Thoracic aorta (tissue), 2 donors: ENCODE data around the gene PPFIA3. TPM values are rescaled to one million over a fixed set of nuclear protein-coding genes. Genes with fewer than 3 reads are reported as not detected.
A peak's percentile ranks its signal among the peaks of the same experiment; 100 is the strongest.
"Not testable (repeated sequence)": the region's sequence is repeated elsewhere in the genome, so short reads cannot be mapped to it uniquely, and the experiment has no call there.

ENCODE experiments used
- ATAC-seq: fragments of 150-250 bp; one replicate; pipeline ENCODE4 v1.8.0; 2017; ENCODE audit warnings: low read depth; ENCODE audit not compliant: insufficient number of reproducible peaks, low FRiP score
- DNase-seq: peaks from one replicate; pipeline ENCODE4 v3.0.0-alpha.2; 2020; ENCODE audit warnings: low spot score
- H3K27ac ChIP-seq, 2 donors: fragments of 200-600 bp; sonication (generic); 1 replicate in 1 of 2; 2 replicates in 1 of 2; pipeline ENCODE4 v1.5.1; 2016; ENCODE audit warnings: mild to moderate bottlenecking in 2 of 2, moderate library complexity in 2 of 2
- H3K27me3 ChIP-seq: fragments of 200-600 bp; sonication (generic); replicated peaks from 2 replicates; pipeline ENCODE4 v1.6.0; 2016; ENCODE audit warnings: mild to moderate bottlenecking; ENCODE audit not compliant: insufficient read depth
- H3K36me3 ChIP-seq: fragments of 200-600 bp; sonication (generic); one replicate; pipeline ENCODE4 v1.5.1; 2016
- H3K4me1 ChIP-seq, 2 donors: fragments of 200-600 bp; sonication (generic); 1 replicate in 1 of 2; 2 replicates in 1 of 2; pipeline versions ENCODE4 v1.5.1 to v1.6.0; 2016; ENCODE audit warnings: low read depth in 2 of 2, mild to moderate bottlenecking in 1 of 2; ENCODE audit not compliant: control insufficient read depth in 1 of 2
- H3K4me3 ChIP-seq: fragments of 200-600 bp; sonication (generic); 2 replicates; pipeline ENCODE4 v1.5.1; 2016; ENCODE audit warnings: mild to moderate bottlenecking
- H3K9me3 ChIP-seq: fragments of 200-600 bp; sonication (generic); 2 replicates; pipeline ENCODE4 v1.5.1; 2016
- CTCF ChIP-seq: fragments of 200-600 bp; sonication (generic); IDR thresholded peaks from one replicate; pipeline ENCODE4 v1.5.1; 2019; ENCODE audit warnings: antibody characterized with exemption
- total RNA-seq, 2 donors: library from RNA; depleted of rRNA; stranded (reverse); fragments of >200 nt; gene quantifications; one replicate each; pipeline versions ENCODE4 v1.1.0 to v1.2.3, GENCODE V29; 2016

Gene PPFIA3
- total RNA-seq, 2 donors from 2014 or later: 2.7 to 5.0 TPM

DNA sequence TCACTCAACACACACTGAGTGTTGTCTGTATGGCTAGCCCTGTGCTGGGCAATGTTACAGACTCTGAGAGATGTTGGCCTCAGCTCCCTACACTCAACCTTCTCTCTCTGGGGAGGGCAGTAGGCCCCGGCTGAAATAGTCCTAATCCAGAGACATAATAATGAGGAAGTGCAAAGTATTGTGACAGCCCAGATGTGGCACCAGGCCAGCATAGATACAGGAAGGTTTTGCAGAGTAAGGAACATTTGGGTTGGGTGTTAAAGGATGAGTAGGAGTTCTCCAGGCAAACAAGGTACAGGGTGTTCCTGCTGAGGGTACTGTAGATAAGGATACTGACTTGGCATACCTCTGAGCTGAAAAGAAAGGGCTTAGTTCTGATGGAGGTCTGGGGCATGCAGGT, 2.8 kb upstream of the PPFIA3 start:
- Histone ChIP-seq H3K27me3 (no peaks in the 10 kb centered on the region), H3K27ac (no peak overlapping the region), H3K9me3 (no peaks in the 10 kb centered on the region), H3K36me3 (no peaks in the 10 kb centered on the region), H3K4me1 (peaks cover 17 to 37% of the 10 kb centered on the region in 2 donors), H3K4me3 (no peak overlapping the region)
- DNase-seq (no peak), ATAC-seq (no peak)
- TF ChIP-seq CTCF: no peak

DNA sequence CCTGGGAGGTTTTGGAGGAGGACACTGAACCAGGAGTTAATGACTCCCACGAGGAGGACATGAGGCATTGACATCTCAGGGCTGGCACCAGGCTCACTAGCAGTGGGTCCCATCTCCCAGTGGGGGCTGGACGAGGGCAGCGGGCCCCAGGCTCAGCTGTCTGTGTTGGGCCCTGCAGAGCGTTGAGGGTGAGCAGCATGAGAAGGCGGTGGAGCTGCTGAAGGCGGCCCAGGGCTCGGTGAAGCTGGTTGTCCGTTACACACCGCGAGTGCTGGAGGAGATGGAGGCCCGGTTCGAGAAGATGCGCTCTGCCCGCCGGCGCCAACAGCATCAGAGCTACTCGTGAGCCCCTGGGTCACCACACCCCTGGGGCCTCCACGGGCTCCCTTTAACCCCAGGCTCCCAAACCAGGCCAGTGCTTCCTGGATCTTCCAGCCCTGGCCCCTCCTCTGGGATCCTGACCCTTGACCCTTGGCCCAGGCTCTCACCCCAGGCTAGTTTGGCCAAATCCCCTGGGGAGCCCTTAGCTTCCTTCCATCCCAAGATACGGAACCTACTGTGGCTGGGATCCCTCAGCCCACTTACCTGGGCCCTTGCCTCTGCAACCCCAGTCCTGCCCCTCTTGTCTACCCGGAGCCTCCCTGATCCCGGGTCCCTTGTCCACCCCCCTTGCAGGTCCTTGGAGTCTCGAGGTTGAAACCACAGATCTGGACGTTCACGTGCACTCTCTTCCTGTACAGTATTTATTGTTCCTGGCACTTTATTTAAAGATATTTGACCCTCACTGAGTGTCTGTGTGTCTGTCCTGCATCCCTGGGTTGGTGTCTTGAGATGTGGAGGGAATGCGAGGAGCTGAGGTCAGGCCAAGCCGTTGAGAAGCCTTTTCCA, 1.4 kb upstream of the PPFIA3 start:
- no peaks in the 10 kb centered on the region for H3K27me3 ChIP-seq
- DNase-seq: no peak
- peaks cover 17 to 36% of the 10 kb centered on the region in 2 donors for H3K4me1 ChIP-seq
- H3K4me3 ChIP-seq: peak overlapping the region; percentile 88
- H3K36me3 ChIP-seq: no peaks in the 10 kb centered on the region
- no peak for TF ChIP-seq CTCF
- no peaks in the 10 kb centered on the region for H3K9me3 ChIP-seq
- peak overlapping the region; percentile 91 to 98 for H3K27ac ChIP-seq
- no peak for ATAC-seq

GRCh38 chr19:49118565-49119410, 556 bp upstream of the PPFIA3 start, which contains the start of gene C19orf73:
Gene C19orf73, minus strand, starts transcription at chr19:49119143. Its CDS starts 121 bp downstream, at chr19:49119022.
- ATAC-seq: peak; percentile 86
- Histone ChIP-seq H3K4me3 (peak within 1 kb of the TSS; percentile 88), H3K9me3 (no peaks in the 10 kb centered on the region), H3K27ac (peak within 1 kb of the TSS; percentile 91 to 98), H3K4me1 (peaks cover 15 to 34% of the 10 kb centered on the region in 2 donors), H3K36me3 (no peaks in the 10 kb centered on the region), H3K27me3 (no peaks in the 10 kb centered on the region)
- DNase-seq: peak; percentile 62
- TF ChIP-seq CTCF: peak; percentile 39

DNA sequence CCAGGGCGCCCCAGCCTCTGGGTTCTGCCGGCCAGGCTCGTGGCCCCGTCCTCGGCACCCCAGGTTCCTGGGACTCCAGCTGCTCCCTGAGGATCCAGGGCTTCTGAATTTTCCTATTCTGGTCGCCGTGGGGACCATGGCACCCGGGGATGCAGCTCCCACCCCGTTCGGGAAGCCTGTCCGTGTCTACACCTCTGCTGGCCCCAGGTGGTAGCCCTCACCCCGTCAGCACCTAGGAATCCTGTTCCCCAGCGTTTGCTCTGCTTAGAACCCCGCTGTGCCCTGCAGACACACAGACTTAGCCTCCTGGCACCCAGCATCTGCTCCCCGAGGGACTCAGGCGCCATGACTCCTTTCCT, 960 bp downstream of the PPFIA3 start:
- H3K4me3 ChIP-seq: peak overlapping the region; percentile 88
- H3K27ac ChIP-seq: no peak overlapping the region
- H3K27me3 ChIP-seq: no peaks in the 10 kb centered on the region
- TF ChIP-seq CTCF: no peak
- DNase-seq (no peak), ATAC-seq (no peak)
- no peaks in the 10 kb centered on the region for H3K9me3 ChIP-seq
- H3K36me3 ChIP-seq: no peaks in the 10 kb centered on the region
- peaks cover 13 to 24% of the 10 kb centered on the region in 2 donors for H3K4me1 ChIP-seq

DNA sequence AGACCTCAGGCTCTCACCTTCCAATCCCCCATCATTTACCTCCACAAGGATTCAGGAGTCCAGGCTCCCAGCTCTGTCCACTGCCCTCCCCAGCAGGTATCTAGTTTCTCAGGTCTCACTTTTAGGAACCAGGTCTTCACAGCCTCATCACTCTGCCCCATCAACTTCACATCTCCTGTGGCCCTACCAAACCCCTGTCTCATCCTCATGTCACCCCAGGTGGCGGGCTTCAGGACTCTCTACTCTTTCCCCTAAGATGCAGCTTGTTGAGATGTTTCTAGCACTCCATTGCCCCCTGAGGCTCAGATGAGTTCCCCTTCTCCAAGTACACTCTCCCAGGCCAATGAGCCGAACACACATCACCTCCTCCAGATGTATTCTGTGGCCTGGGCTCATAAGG, 1.5 kb downstream of the PPFIA3 start:
- no peak for TF ChIP-seq CTCF
- Histone ChIP-seq H3K4me1 (peaks cover 13 to 24% of the 10 kb centered on the region in 2 donors), H3K27me3 (no peaks in the 10 kb centered on the region), H3K4me3 (no peak overlapping the region), H3K9me3 (no peaks in the 10 kb centered on the region), H3K27ac (no peak overlapping the region), H3K36me3 (no peaks in the 10 kb centered on the region)
- DNase-seq: no peak
- ATAC-seq: no peak

DNA sequence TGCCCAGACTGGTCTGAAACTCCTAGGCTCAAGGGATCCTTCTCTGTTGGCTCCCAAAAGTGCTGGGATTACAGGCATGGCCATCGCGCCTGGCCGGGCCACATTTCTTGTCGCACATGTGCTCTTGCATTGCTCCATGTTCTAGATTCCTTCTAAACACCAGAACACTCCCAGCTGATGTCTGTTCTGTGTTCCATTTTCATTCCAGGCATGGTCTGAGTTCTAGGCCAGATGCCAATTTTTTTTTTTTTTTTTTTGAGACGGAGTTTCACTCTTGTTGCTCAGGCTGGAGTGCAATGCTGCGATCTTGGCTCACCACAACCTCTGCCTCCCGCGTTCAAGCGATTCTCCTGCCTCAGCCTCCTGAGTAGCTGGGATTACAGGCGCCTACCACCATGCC, 2.5 kb downstream of the PPFIA3 start:
- H3K36me3 ChIP-seq: not testable (repeated sequence)

GRCh38 chr19:49123285-49123684, 3.9 kb downstream of the PPFIA3 start:
- H3K36me3 ChIP-seq, H3K27me3 ChIP-seq, ATAC-seq: not testable (repeated sequence)

More for the DNA sequence above, 2.5 kb downstream of the PPFIA3 start:
- H3K27ac ChIP-seq, DNase-seq, H3K9me3 ChIP-seq, H3K27me3 ChIP-seq, ATAC-seq, H3K4me3 ChIP-seq: not testable (repeated sequence)
- H3K4me1 ChIP-seq: peaks cover 13 to 24% of the 10 kb centered on the region in 2 donors

More at GRCh38 chr19:49123285-49123684, 3.9 kb downstream of the PPFIA3 start:
- H3K27ac ChIP-seq, H3K9me3 ChIP-seq, DNase-seq, H3K4me3 ChIP-seq: not testable (repeated sequence)
- peaks cover 9 to 21% of the 10 kb centered on the region in 2 donors for H3K4me1 ChIP-seq
